NOMO-1 (cell line): ENCODE results near the gene RASD2.

ENCODE experiments used
- DNase-seq, 2 experiments: peaks; one replicate each; lab custom pipeline; 2025; ENCODE audit not compliant: unreplicated experiment in 2 of 2; lab: John Stamatoyannopoulos, UW

Gene RASD2

GRCh38 chr22:35539487-35539886, 1.1 kb upstream of the RASD2 start:
- no peak for DNase-seq

- DNase-seq, result peak; percentile 49 to 78
Measured at GRCh38 chr22:35539910-35540594, 579 bp upstream of the RASD2 start.

GRCh38 chr22:35541254-35541748, 670 bp downstream of the RASD2 start:
- DNase-seq, result no peak

- no peak for DNase-seq
Measured at GRCh38 chr22:35542157-35542938, 1.7 kb downstream of the RASD2 start.

GRCh38 chr22:35542939-35543516, 2.4 kb downstream of the RASD2 start:
- DNase-seq, result no peak

GRCh38 chr22:35543702-35544101, 3.1 kb downstream of the RASD2 start:
- no peak for DNase-seq

- no peak for DNase-seq
Measured at GRCh38 chr22:35544189-35544588, 3.6 kb downstream of the RASD2 start.

- DNase-seq, result no peak
Measured at GRCh38 chr22:35544827-35545226, 4.2 kb downstream of the RASD2 start.

GRCh38 chr22:35546886-35547285, 6.3 kb downstream of the RASD2 start:
- DNase-seq, result no peak

GRCh38 chr22:35547987-35548721, 7.5 kb downstream of the RASD2 start:
- DNase-seq, result no peak

GRCh38 chr22:35548722-35549112, 8.1 kb downstream of the RASD2 start:
- DNase-seq, result no peak

GRCh38 chr22:35549328-35549727, 8.7 kb downstream of the RASD2 start:
- DNase-seq, result no peak

- DNase-seq, result no peak
Measured at GRCh38 chr22:35551549-35552177, 11.0 kb downstream of the RASD2 start.

GRCh38 chr22:35552196-35552842, 11.7 kb downstream of the RASD2 start:
- peak in 1 of 2 experiments; percentile 17 for DNase-seq

- DNase-seq, result no peak
Measured at GRCh38 chr22:35552846-35553245, 12.2 kb downstream of the RASD2 start.

GRCh38 chr22:35553341-35553740, 12.7 kb downstream of the RASD2 start:
- DNase-seq, result no peak

- no peak for DNase-seq
Measured at GRCh38 chr22:35554297-35554845, 13.7 kb downstream of the RASD2 start.

- DNase-seq, result no peak
Measured at GRCh38 chr22:35555483-35555890, 14.9 kb downstream of the RASD2 start.

- no peak for DNase-seq
Measured at GRCh38 chr22:35555946-35556547, 15.4 kb downstream of the RASD2 start.
